DND-41 (cell line): ENCODE results near the gene C12orf56.
A peak's percentile ranks its signal among the peaks of the same experiment; 100 is the strongest.

ENCODE experiments used
- ATAC-seq: fragments of 200-7000 bp; cut with Tn5 transposase; 3 replicates; pipeline ENCODE4 v1.9.1; 2021; ENCODE audit warnings: low read depth; ENCODE audit not compliant: insufficient read depth
- DNase-seq: peaks from one replicate; pipeline ENCODE4 v3.0.0-alpha.2; 2020
- H2AFZ ChIP-seq: 2 replicates; pipeline ENCODE4 v1.6.0; 2012; ENCODE audit warnings: low read depth, low read length
- H3K27ac ChIP-seq: 2 replicates; pipeline ENCODE4 v1.5.1; 2012; ENCODE audit warnings: low read length, inconsistent platforms
- H3K27me3 ChIP-seq: fragments of 200-600 bp; sonication (generic); 2 replicates; pipeline ENCODE4 v1.6.0; 2012; ENCODE audit warnings: low read length, mild to moderate bottlenecking, inconsistent platforms; ENCODE audit not compliant: insufficient read depth, poor library complexity
- H3K36me3 ChIP-seq: 2 replicates; pipeline ENCODE4 v1.5.1; 2012; ENCODE audit warnings: low read length, inconsistent platforms; ENCODE audit not compliant: insufficient read depth
- H3K4me1 ChIP-seq: 2 replicates; pipeline ENCODE4 v1.5.1; 2012; ENCODE audit warnings: mild to moderate bottlenecking, low read length; ENCODE audit not compliant: insufficient read depth
- H3K4me2 ChIP-seq: 2 replicates; pipeline ENCODE4 v1.6.0; 2012; ENCODE audit warnings: mild to moderate bottlenecking, moderate library complexity, low read length, inconsistent platforms; ENCODE audit not compliant: insufficient read depth
- H3K4me3 ChIP-seq, 2 experiments: fragments of 200-600 bp in 1 of 2; shearing (Covaris generic) in 1 of 2; 2 replicates each; pipeline ENCODE4 v1.5.1; 2012 to 2016; ENCODE audit warnings: inconsistent platforms in 2 of 2, low read length in 2 of 2, mild to moderate bottlenecking in 2 of 2, low read depth in 1 of 2, moderate library complexity in 1 of 2
- H3K79me2 ChIP-seq: 2 replicates; pipeline ENCODE4 v1.6.0; 2012; ENCODE audit warnings: low read length, inconsistent platforms; ENCODE audit not compliant: insufficient read depth
- H3K9ac ChIP-seq: 2 replicates; pipeline ENCODE4 v1.6.0; 2012; ENCODE audit warnings: low read depth, mild to moderate bottlenecking, inconsistent platforms, low read length, moderate library complexity
- H3K9me3 ChIP-seq: 2 replicates; pipeline ENCODE4 v1.5.1; 2012; ENCODE audit warnings: low read length, moderate library complexity, mild to moderate bottlenecking, inconsistent platforms; ENCODE audit not compliant: insufficient read depth, severe bottlenecking
- H4K20me1 ChIP-seq: 2 replicates; pipeline ENCODE4 v1.6.0; 2012; ENCODE audit warnings: low read length; ENCODE audit not compliant: insufficient read depth
- CTCF ChIP-seq: IDR thresholded peaks from 2 replicates; pipeline ENCODE4 v1.5.1; 2012; ENCODE audit warnings: borderline replicate concordance, low read length, moderate library complexity, mild to moderate bottlenecking; ENCODE audit not compliant: poor library complexity, severe bottlenecking; ENCODE audit errors: extremely low read depth
- EZH2 ChIP-seq: IDR thresholded peaks from 3 replicates; pipeline ENCODE4 v1.6.1; 2012; ENCODE audit warnings: borderline replicate concordance, low read depth, mild to moderate bottlenecking, moderate library complexity, low read length, inconsistent platforms; ENCODE audit not compliant: severe bottlenecking

Gene C12orf56

GRCh38 chr12:64411427-64411826 is 20.9 kb upstream of the C12orf56 start:
- Histone ChIP-seq H2AFZ (no peak overlapping the region), H3K4me3 (no peak overlapping the region), H4K20me1 (peaks cover 17% of the 10 kb centered on the region; the same call in 1 of the 2 replicates), H3K27ac (no peak overlapping the region), H3K27me3 (no peaks in the 10 kb centered on the region), H3K36me3 (peaks cover 86% of the 10 kb centered on the region), H3K4me2 (no peak overlapping the region; the same call in 1 of the 2 replicates), H3K9ac (no peak overlapping the region), H3K4me1 (peaks cover 25% of the 10 kb centered on the region), H3K79me2 (peaks cover 85% of the 10 kb centered on the region), H3K9me3 (no peaks in the 10 kb centered on the region)
- no peak for TF ChIP-seq CTCF
- TF ChIP-seq EZH2: no peak
- DNase-seq (no peak), ATAC-seq (no peak)

GRCh38 chr12:64407342-64408223 is 17.0 kb upstream of the C12orf56 start:
- Histone ChIP-seq H3K9ac (0 out of 2 replicates have a peak overlapping the region, but pooled peaks have one; percentile 27), H3K9me3 (no peaks in the 10 kb centered on the region), H4K20me1 (peaks cover 14% of the 10 kb centered on the region; the same call in 1 of the 2 replicates), H3K4me3 (no peak overlapping the region; a peak in 1 of 4 replicates), H3K36me3 (peaks cover 49% of the 10 kb centered on the region), H3K79me2 (peaks cover 80% of the 10 kb centered on the region), H2AFZ (no peak overlapping the region), H3K4me1 (peaks cover 42% of the 10 kb centered on the region), H3K27me3 (no peaks in the 10 kb centered on the region), H3K27ac (peak overlapping the region; percentile 24; the same call in 1 of the 2 replicates), H3K4me2 (peak overlapping the region; percentile 62; the same call in 1 of the 2 replicates)
- no peak for TF ChIP-seq CTCF
- no peak for TF ChIP-seq EZH2
- no peak for DNase-seq
- ATAC-seq: no peak

- Histone ChIP-seq H3K9me3 (no peaks in the 10 kb centered on the region), H3K79me2 (peaks cover 53% of the 10 kb centered on the region), H3K27ac (peak overlapping the region; percentile 99), H3K36me3 (peaks cover 20% of the 10 kb centered on the region), H3K27me3 (no peaks in the 10 kb centered on the region), H3K4me3 (peak overlapping the region; percentile 55 to 77), H3K4me2 (peak overlapping the region; percentile 62), H3K9ac (peak overlapping the region; percentile 96), H2AFZ (peak overlapping the region; percentile 82), H4K20me1 (peaks cover 7% of the 10 kb centered on the region; the same call in 1 of the 2 replicates), H3K4me1 (peaks cover 42% of the 10 kb centered on the region)
- ATAC-seq: peak; percentile 66
- DNase-seq: peak; percentile 88
- TF ChIP-seq EZH2 (no peak), CTCF (no peak)
Observed at GRCh38 chr12:64404470-64405256, 14.1 kb upstream of the C12orf56 start.
